Endothelial cell of umbilical vein (primary cell): Measurements from ENCODE around the gene GALNT17. TPM values are rescaled to one million over a fixed set of nuclear protein-coding genes. Genes with fewer than 3 reads are reported as not detected.

Experiments
- BruUV-seq: library from RNA; stranded (reverse); fragments of 400-500 nt; replicated peaks from 2 replicates; lab custom pipeline; 2021; lab: Mats Ljungman, UMichigan
- CTCF ChIA-PET: fragments of 300-600, 350-600 bp; sonication (Branson Sonifier 250); formaldehyde crosslinking; loops from one replicate; lab custom pipeline; 2021; ENCODE audit warnings: antibody characterized with exemption, inconsistent platforms; lab: Charles Lee
- POLR2A ChIA-PET: fragments of 300-600, 350-600 bp; sonication (Branson Sonifier 250); formaldehyde crosslinking; loops from one replicate; lab custom pipeline; 2021; ENCODE audit warnings: antibody characterized with exemption, inconsistent platforms; lab: Charles Lee
- DNase-seq: peaks from one replicate; pipeline ENCODE4 v3.0.0-alpha.2; 2011; ENCODE audit warnings: low read depth, low spot score
- FAIRE-seq: peaks from 2 replicates; lab custom pipeline; 2011; peaks lifted over from hg19 to GRCh38; lab: Jason Lieb, UNC
- H2AFZ ChIP-seq: 2 replicates; pipeline ENCODE4 v1.6.0; 2012; ENCODE audit warnings: low read depth, low read length, control low read depth, inconsistent platforms
- H3K27ac ChIP-seq: 2 replicates; pipeline ENCODE4 v1.5.1; 2011; ENCODE audit warnings: low read depth, mild to moderate bottlenecking, control low read depth, low read length, moderate library complexity; ENCODE audit not compliant: insufficient read depth
- H3K27me3 ChIP-seq, 2 experiments: 2 replicates each; pipeline versions ENCODE4 v1.6.0 to v1.6.1; 2011; ENCODE audit warnings: low read length in 2 of 2, mixed read lengths in 1 of 2; ENCODE audit not compliant: control insufficient read depth in 2 of 2, insufficient read depth in 2 of 2
- H3K36me3 ChIP-seq, 2 experiments: 2 replicates in 1 of 2; 3 replicates in 1 of 2; pipeline ENCODE4 v1.5.1; 2011; ENCODE audit warnings: low read length in 2 of 2, mild to moderate bottlenecking in 1 of 2, moderate library complexity in 1 of 2; ENCODE audit not compliant: control insufficient read depth in 2 of 2, insufficient read depth in 2 of 2; ENCODE audit errors: extremely low read depth in 1 of 2
- H3K4me1 ChIP-seq: 3 replicates; pipeline ENCODE4 v1.5.1; 2011; ENCODE audit warnings: mild to moderate bottlenecking, low read length; ENCODE audit not compliant: control insufficient read depth, insufficient read depth; ENCODE audit errors: extremely low read depth
- H3K4me2 ChIP-seq: 2 replicates; pipeline ENCODE4 v1.6.1; 2011; ENCODE audit warnings: low read length, control low read depth, mixed read lengths; ENCODE audit not compliant: insufficient read depth
- H3K4me3 ChIP-seq, 3 experiments: fragments of 200-600 bp in 1 of 3; sonication (generic), shearing (Covaris generic) in 1 of 3; replicated peaks in 1 of 3; 2 replicates each; pipeline ENCODE4 v1.5.1; 2011 to 2016; ENCODE audit warnings: control low read depth in 3 of 3, low read length in 3 of 3, mild to moderate bottlenecking in 2 of 3, inconsistent platforms in 1 of 3, low read depth in 1 of 3, moderate library complexity in 1 of 3; ENCODE audit not compliant: insufficient read depth in 1 of 3
- H3K79me2 ChIP-seq: 2 replicates; pipeline ENCODE4 v1.6.0; 2012; ENCODE audit warnings: low read length, inconsistent platforms; ENCODE audit not compliant: control insufficient read depth, insufficient read depth
- H3K9ac ChIP-seq: replicated peaks from 2 replicates; pipeline ENCODE3; 2011; ENCODE audit warnings: low read length, control low read depth; ENCODE audit not compliant: insufficient read depth; ENCODE audit errors: extremely low read depth
- H3K9me1 ChIP-seq: replicated peaks from 3 replicates; pipeline ENCODE4 v1.6.0; 2011; ENCODE audit warnings: mild to moderate bottlenecking, low read length; ENCODE audit not compliant: control insufficient read depth, insufficient read depth; ENCODE audit errors: extremely low read depth
- H3K9me3 ChIP-seq: replicated peaks from 2 replicates; pipeline ENCODE4 v1.5.1; 2012; ENCODE audit warnings: low read length, inconsistent platforms; ENCODE audit not compliant: control insufficient read depth, insufficient read depth
- H4K20me1 ChIP-seq: replicated peaks from 2 replicates; pipeline ENCODE3; 2011; ENCODE audit warnings: mild to moderate bottlenecking, low read length; ENCODE audit not compliant: control insufficient read depth, insufficient read depth; ENCODE audit errors: extremely low read depth
- CTCF ChIP-seq, 2 donors: IDR thresholded peaks; 1 replicate in 1 of 2; 2 replicates in 1 of 2; pipeline ENCODE4 v1.5.1; 2011; ENCODE audit warnings: low read length in 2 of 2, mild to moderate bottlenecking in 2 of 2, moderate library complexity in 2 of 2, control low read depth in 1 of 2, inconsistent platforms in 1 of 2, low read depth in 1 of 2; ENCODE audit not compliant: insufficient read depth in 1 of 2; ENCODE audit errors: extremely low read depth in 1 of 2
- EZH2 ChIP-seq: IDR thresholded peaks from 2 replicates; pipeline ENCODE4 v1.6.1; 2012; ENCODE audit warnings: borderline replicate concordance, low read depth, mild to moderate bottlenecking, moderate library complexity, low read length, inconsistent platforms; ENCODE audit not compliant: severe bottlenecking
- FOS ChIP-seq: IDR thresholded peaks from 2 replicates; pipeline ENCODE4 v1.6.1; 2011; ENCODE audit warnings: mild to moderate bottlenecking, low read length, moderate library complexity, borderline replicate concordance; ENCODE audit not compliant: insufficient read depth
- GATA2 ChIP-seq: IDR thresholded peaks from 2 replicates; pipeline ENCODE4 v1.7.0; 2011; ENCODE audit warnings: low read depth, mild to moderate bottlenecking, moderate library complexity, mixed read lengths, low read length; ENCODE audit not compliant: insufficient read length, insufficient read depth
- JUN ChIP-seq: IDR thresholded peaks from 2 replicates; pipeline ENCODE4 v1.6.1; 2011; ENCODE audit warnings: borderline replicate concordance, low read depth; ENCODE audit not compliant: insufficient read length, insufficient read depth
- MYC ChIP-seq: IDR thresholded peaks from one replicate; pipeline ENCODE4 v1.6.1; 2011; ENCODE audit warnings: mild to moderate bottlenecking, low read depth, low read length
- POLR2AphosphoS5 ChIP-seq: IDR thresholded peaks from 2 replicates; pipeline ENCODE4 v1.6.1; 2012; ENCODE audit warnings: low read depth, mild to moderate bottlenecking, control low read depth, low read length, moderate library complexity; ENCODE audit not compliant: insufficient read depth
- dilution Hi-C: fragments of 300-500 bp; cut with MboI; formaldehyde crosslinking; loops from one replicate; pipeline ENCODE4 v1.15.0; 2019; ENCODE audit warnings: low sequenced_read_pairs; ENCODE audit not compliant: extremely low pct_ligation_motif_present
- intact Hi-C: fragments of 100-400 bp; cut with micrococcal nuclease; formaldehyde crosslinking; loops from one replicate; pipeline ENCODE4 v1.10.0; 2022
- polyA plus RNA-seq, 4 experiments: library from polyadenylated mRNA; depleted of rRNA in 3 of 4; stranded (reverse) in 3 of 4; unstranded in 1 of 4; fragments of >200 nt; gene quantifications; 2 replicates each; pipeline versions ENCODE4 v1.2.1 to v1.2.3, GENCODE V29; 2011 to 2012; ENCODE audit warnings: missing spikeins in 1 of 4
- total RNA-seq: library from RNA; stranded (reverse); gene quantifications from 2 replicates; pipeline ENCODE4 v1.2.3, GENCODE V29; 2021

The GALNT17 gene
- total and polyA plus RNA-seq, 2 donors (not counting 3 experiments of a cell fraction or from before 2014, with no cell fraction given) = not detected

- dilution Hi-C loops (no loop called here), intact Hi-C loops (no loop called here)
- Histone ChIP-seq H3K4me2 (no peak overlapping the region), H4K20me1 (no peaks in the 10 kb centered on the region), H3K27ac (no peak overlapping the region), H3K27me3 (no peaks in the 10 kb centered on the region), H3K9ac (no peak overlapping the region), H3K9me3 (peaks cover 11% of the 10 kb centered on the region), H3K79me2 (no peaks in the 10 kb centered on the region), H3K36me3 (no peaks in the 10 kb centered on the region), H3K9me1 (no peaks in the 10 kb centered on the region), H3K4me1 (no peaks in the 10 kb centered on the region), H2AFZ (no peak overlapping the region), H3K4me3 (no peak overlapping the region)
- TF ChIP-seq POLR2AphosphoS5 (no peak), JUN (no peak), EZH2 (no peak), MYC (no peak), CTCF (IDR thresholded peaks at IDR 0.05; ENCODE audit: extremely low read depth in 1 of 2, insufficient read depth in 1 of 2, low read depth in 1 of 2, low read length in 2 of 2) (no peak), GATA2 (no peak), FOS (no peak)
- ChIA-PET CTCF (no interaction called here), POLR2A (no interaction called here)
- no peak for FAIRE-seq
- no TSS peak for BruUV-seq
- no peak for DNase-seq
Observed at GRCh38 chr7:71377062-71377461, 245.1 kb downstream of the GALNT17 start.
